GM12878 (cell line): Measurements from ENCODE around the gene DNA2.

Source experiments
- ATF7 ChIP-seq: fragments of 450-650 bp; IDR thresholded peaks from 2 replicates; pipeline ENCODE4 v1.6.1; 2016; ENCODE audit warnings: low read depth, mild to moderate bottlenecking
- CTCF ChIP-seq, 3 experiments: IDR thresholded peaks in 2 of 3; conservative IDR thresholded peaks in 1 of 3; 2 replicates each; pipeline ENCODE4 v1.5.1; 2011; ENCODE audit warnings: low read depth in 3 of 3, low read length in 3 of 3, mild to moderate bottlenecking in 3 of 3, control low read depth in 2 of 3, moderate library complexity in 2 of 3, inconsistent platforms in 1 of 3, mixed read lengths in 1 of 3; ENCODE audit not compliant: control insufficient read depth in 2 of 3, insufficient read depth in 1 of 3; ENCODE audit errors: extremely low read depth in 1 of 3
- FOS ChIP-seq: IDR thresholded peaks from 3 replicates; pipeline ENCODE4 v1.6.1; 2011; ENCODE audit warnings: borderline replicate concordance; ENCODE audit not compliant: insufficient read length; ENCODE audit errors: extremely low read depth
- GATAD2B ChIP-seq: fragments of 450-650 bp; conservative IDR thresholded peaks from 2 replicates; pipeline ENCODE4 v1.6.1; 2017; ENCODE audit warnings: low read depth, mild to moderate bottlenecking, moderate library complexity
- PML ChIP-seq: IDR thresholded peaks from 2 replicates; pipeline ENCODE4 v1.6.1; 2012; ENCODE audit warnings: low read length, inconsistent platforms
- ZNF207 ChIP-seq: fragments of 450-650 bp; IDR thresholded peaks from 2 replicates; pipeline ENCODE4 v1.6.1; 2014; ENCODE audit warnings: antibody characterized with exemption, mild to moderate bottlenecking, borderline replicate concordance

- TF ChIP-seq ATF7 (no peak), CTCF (IDR thresholded peaks at IDR 0.05 in 2 of 3, conservative IDR thresholded peaks at IDR 0.05 in 1 of 3; ENCODE audit: control insufficient read depth in 2 of 3, extremely low read depth in 1 of 3, insufficient read depth in 1 of 3, low read depth in 3 of 3, low read length in 3 of 3) (no peak), ZNF207 (no peak), PML (no peak), FOS (no peak), GATAD2B (no peak)
Measured at GRCh38 chr10:68440898-68441297, 30.9 kb downstream of the DNA2 start.
